Astrocyte of the cerebellum (primary cell): ENCODE measurements around the gene CDYL2.

Experiments
- DNase-seq: peaks from one replicate; pipeline ENCODE4 v3.0.0-alpha.2; 2011; ENCODE audit warnings: low read depth
- H3K4me3 ChIP-seq: 2 replicates; pipeline ENCODE4 v1.5.1; 2011; ENCODE audit warnings: mild to moderate bottlenecking, low read depth, low read length, moderate library complexity
- CTCF ChIP-seq: IDR thresholded peaks from 2 replicates; pipeline ENCODE4 v1.5.1; 2012; ENCODE audit warnings: low read length, low read depth, moderate library complexity, mild to moderate bottlenecking; ENCODE audit errors: missing control alignments
- in situ Hi-C: cut with HindIII; loops from 2 replicates; pipeline ENCODE4 v1.10.0; 2017; ENCODE audit warnings: low sequenced_read_pairs

Gene CDYL2

GRCh38 chr16:80570106-80570478 is 234.3 kb downstream of the CDYL2 start:
- no peak for TF ChIP-seq CTCF
- DNase-seq: peak; percentile 89
- no peak overlapping the region for H3K4me3 ChIP-seq
- in situ Hi-C loops: no loop called here

- peak; percentile 22 for DNase-seq
- no peak overlapping the region for H3K4me3 ChIP-seq
- no peak for TF ChIP-seq CTCF
- in situ Hi-C loops: no loop called here
Measured at GRCh38 chr16:80569440-80570105, 234.8 kb downstream of the CDYL2 start.

DNA sequence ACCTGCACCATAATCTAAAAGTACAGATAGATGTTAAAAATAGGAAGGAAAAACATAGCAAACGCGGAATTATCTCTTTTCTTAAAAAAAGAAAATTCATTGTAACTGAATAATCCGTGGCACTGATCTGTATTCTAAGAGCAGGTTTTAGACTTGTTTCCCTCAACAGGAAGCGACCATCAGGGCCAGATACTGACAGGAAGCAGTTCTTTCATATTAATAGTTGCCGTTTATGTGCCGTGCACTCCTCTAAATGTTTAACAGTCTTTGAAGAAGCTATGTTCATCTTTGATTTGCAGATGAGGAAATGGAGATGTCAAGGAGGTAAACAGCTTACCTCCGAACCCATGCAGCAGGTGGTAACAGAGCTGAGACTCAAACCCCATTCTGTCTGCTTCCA is 240.0 kb downstream of the CDYL2 start:
- no peak for TF ChIP-seq CTCF
- in situ Hi-C loops: no loop called here
- DNase-seq: no peak
- no peak overlapping the region for H3K4me3 ChIP-seq

DNA sequence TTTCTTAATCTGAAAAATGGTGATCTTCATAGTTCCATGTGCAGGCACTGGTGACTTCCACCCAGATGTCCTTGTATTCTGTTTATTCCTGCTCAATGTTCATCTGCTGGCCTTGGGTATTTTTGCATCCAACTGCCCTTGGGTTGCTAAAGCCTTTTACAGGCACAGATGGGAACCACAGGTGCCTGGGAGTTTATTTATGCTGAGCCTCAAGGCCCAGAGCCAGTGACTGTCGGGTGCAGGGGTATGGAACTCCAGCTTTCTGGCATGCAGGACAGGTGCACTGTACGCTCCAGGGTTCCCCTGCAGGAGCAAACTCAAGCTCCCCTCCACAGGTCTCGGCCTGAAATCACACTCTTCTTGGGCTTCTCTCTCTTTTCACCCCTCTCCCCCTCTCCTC is 241.3 kb downstream of the CDYL2 start:
- no peak for DNase-seq
- in situ Hi-C loops: no loop called here
- TF ChIP-seq CTCF: no peak
- H3K4me3 ChIP-seq: no peak overlapping the region

GRCh38 chr16:80559369-80559768 is 245.0 kb downstream of the CDYL2 start:
- H3K4me3 ChIP-seq: no peak overlapping the region
- no peak for DNase-seq
- in situ Hi-C loops: no loop called here
- no peak for TF ChIP-seq CTCF

- DNase-seq: no peak
- no peak overlapping the region for H3K4me3 ChIP-seq
- no peak for TF ChIP-seq CTCF
- in situ Hi-C loops: no loop called here
Measured at GRCh38 chr16:80557037-80557436, 247.4 kb downstream of the CDYL2 start.
